Measurements from ENCODE around the gene HDLBP.
"Not testable (repeated sequence)": the region's sequence is repeated elsewhere in the genome, so short reads cannot be mapped to it uniquely, and the experiment has no call there.

HDLBP gene

DNA sequence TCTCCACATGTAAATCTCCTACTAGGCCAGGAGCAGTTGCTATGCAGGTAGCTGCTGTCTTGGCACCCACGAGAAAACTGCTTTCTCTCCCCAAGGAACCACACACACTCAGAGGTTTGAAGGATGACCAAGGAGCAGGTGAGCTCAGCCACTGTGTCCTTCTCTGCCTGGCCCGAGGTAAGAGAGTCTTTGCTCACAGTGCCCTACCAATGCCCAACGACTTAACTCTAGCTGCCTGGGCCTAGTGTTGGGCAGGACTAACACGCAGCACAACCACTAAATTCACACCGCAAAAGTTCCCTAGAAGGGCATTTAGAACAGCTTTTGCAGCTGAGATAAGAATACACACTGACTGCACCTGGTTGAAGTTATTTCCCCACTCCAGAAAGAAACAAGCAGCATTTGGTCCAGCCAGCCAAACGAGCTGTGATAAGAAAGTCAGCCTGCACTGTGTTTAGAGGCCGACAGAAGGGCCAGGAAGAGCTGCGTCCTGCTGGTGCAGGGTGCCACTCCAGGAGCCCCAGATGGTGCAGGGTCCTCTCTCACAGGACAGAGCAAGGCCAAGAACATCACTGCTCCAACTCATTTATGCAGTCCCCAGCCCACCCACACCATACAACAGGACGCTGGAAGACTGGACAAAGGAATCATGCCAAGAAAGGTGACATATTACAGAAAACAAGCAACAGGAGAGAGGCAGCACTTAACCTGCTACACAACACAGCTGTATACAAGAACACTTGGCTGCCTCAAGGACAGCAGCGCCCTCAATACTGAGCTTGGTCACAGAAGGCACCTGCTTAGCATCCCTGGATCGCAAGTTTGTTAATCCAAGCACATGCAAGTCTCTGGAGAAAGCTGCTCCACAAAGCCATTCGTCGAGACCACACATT, 12.5 kb downstream of the HDLBP start:
- no peak for DNase-seq

DNA sequence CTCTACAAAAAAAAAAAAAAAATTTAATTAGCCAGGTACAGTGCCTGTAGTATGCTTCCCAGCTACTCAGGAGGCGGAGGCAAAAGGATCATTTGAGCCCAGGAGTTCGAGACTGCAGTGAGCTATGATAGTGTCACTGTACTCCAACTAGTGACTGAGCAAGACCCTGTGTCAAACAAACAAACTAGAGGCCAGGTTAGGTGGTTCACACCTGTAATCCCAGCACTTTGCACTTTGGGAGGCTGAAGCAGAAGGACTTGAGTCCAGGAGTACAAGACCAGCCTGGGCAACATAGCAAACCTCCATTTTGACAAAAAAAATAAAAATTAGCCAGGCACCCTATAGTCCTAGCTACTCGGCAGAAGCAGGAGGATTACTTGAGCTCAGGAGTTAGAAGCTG, 13.4 kb downstream of the HDLBP start:
- DNase-seq = no peak

DNA sequence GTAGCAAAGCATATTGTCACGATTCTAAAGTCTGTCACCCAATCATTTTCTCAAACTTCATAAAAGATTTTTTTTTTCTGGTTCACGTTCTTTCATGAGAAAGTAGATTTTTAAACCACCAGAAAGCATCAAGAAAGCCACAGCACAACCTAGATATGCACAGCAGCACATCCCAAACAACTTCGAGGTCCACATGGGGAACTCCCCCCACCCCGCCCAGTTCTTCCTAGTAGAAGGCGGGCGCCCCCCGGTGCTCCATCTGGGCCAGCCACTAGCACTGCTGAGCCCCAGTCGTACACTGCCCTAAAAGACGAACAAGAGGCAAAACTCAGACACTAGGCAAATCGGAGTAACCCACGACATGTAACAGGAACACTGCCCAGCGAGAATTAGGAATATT, 15.5 kb downstream of the HDLBP start:
- no peak for DNase-seq

DNA sequence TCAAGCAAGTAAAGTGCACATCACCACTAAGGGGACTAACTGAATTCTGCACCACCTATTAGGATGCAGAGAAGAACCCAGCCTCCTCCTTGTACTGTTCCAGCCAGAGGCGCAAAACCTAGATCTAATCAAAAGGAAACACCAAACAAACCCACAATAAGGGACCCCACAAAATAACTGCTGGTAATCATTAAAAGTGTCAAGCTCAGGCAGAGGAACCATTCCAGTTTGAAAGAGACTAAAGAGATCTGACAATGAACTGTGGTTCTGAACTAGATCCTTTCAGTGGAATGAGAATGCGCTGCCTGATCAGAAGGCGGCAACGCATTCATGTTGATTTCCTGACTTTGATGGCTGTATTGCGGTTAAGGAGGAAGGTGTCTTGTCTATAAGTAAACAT, 16.8 kb downstream of the HDLBP start:
- DNase-seq = no peak

DNA sequence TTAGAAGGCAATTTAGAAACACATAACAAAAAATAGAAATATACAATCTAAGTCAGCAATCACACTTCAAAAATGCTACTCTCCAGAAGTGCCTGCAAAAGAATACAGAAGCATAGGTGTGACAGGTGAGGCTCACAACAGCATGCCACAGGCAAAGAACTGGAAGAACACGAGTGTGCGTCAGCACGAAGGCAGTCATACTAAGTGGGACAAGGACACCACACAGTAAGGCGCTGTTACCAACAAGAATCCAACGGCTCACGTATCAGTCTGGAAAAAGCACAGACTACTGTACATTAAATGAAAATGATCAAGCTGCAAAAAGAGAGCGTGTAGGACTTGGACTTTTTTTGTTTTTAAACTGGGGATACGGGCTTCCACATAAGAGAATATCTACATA, 18.7 kb downstream of the HDLBP start:
- no peak for DNase-seq

DNA sequence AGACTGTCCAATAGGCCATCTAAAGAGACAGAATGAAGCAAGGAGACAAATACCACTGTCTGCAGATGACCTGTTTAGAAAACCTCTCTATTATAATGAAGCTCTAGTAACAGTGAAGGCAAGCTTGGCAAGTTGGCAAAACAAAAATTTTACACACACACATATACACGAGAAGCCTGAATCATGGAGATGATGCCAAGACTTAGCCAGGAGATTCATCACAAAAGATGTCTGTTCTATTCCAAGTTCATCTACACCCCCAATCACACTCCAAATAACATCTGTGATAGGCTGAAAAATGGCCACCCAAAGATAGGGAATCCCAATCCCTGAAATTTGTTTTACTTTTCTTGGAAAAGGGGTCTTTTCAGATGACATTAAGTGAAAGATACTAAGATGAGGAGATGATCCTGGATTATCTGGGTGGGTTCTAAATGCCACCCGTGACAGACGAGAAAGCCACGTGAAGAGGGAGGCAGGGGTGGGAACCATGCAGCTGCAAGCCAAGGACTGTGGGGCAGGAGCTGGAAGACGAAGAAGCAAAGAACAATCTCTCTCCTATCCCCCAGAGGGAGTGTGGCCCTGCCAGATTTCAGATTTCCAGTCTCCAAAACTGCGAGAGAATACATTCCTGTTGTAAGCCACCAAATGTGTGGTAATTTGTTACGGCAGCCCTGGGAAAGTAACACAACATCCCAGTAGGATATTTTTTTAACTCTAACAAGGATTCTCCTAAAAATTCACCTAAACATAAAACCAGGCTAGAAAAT, 20.0 kb downstream of the HDLBP start:
- no peak for DNase-seq

DNA sequence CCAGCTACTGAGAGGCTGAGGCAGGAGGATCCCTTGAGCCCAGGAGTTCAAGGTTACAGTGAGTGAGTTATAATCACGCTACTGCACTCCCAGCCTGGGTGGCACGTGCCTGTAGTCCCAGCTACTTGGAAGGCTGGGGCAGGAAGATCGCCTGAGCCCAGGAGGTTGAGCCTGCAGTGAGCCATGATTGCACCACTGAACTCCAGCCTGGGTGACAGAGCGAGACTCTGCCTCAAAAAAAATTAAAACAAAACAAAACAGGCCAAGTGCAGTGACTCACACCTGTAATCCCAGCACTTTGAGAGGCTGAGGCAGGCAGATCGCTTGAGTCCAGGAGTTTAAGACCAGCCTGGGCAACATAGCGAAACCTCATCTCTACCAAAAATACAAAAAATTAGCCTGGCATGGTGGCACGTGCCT, 22.1 kb downstream of the HDLBP start:
- not testable (repeated sequence) for DNase-seq

DNA sequence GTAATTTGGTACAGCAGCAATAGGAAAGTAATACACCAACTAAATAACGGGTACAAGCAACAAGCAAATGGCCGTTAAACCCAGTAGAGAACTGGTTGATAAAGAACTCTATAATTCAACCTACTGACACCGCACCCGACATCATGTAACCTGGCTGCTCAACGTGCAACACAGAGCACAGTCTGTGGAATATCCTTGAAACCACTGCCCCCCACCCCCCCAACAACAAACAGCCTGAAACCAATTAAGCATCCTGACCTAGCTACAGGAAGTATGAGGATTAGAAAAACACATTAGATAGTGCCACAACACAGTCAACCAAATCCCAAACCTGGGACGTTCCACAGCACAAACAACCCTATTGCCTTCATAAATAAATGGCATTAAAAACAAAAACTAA, 23.5 kb downstream of the HDLBP start:
- no peak for DNase-seq

DNA sequence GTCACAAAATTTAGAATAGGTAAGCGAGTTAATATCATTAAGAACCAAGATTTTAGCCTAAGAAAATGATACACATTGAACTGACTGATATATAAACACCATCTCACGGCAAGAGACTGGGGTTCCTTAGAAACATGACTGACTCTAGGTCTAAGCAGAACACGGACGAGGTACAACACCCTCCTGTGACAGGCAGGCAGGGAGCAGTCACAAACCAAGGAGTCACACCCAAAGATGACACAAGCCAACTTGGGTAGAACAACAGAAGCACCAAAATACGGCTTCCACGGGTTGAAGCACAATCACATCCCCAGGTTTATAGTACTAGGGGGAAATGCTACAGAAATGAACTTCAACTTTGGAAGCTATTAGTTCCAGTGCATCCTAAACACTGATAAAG, 24.3 kb downstream of the HDLBP start:
- no peak for DNase-seq

DNA sequence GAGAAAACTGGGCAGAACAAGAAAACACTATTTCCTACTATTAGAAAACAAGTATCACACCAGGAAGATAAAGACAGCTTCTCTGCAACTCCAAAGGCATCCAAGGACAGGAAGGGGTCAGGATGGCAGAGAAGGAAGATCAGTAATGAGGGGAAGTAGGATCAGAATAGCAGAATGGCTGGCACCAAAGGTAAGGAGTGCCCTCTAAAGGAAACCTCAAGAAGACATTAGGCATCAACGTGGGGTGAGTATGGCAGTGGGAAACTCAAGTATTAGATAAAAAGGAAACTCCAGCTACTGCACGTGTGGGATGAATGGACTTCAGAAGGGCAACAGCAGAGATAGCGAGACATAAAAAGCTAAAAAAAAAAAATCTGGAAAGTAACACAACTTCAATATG, 25.9 kb downstream of the HDLBP start:
- DNase-seq = no peak

DNA sequence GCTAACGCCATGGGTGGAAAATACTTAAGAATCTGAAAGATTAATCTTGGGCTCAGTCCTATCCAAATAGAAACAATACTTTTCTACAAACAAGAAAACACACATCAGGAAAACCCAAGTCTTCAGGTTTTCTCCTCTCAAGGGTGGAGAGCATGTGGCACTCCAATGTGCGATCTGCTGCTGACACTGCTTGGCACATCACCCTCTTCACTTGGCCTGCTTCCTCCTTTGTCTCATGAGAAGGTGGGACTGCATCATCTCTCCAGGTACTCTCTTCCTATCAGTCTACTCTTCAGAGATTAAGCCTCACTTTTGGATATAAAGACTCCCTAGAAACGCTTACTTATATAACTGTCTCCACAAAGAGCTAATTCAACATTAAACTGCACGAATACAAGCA, 26.4 kb downstream of the HDLBP start:
- DNase-seq = no peak

DNA sequence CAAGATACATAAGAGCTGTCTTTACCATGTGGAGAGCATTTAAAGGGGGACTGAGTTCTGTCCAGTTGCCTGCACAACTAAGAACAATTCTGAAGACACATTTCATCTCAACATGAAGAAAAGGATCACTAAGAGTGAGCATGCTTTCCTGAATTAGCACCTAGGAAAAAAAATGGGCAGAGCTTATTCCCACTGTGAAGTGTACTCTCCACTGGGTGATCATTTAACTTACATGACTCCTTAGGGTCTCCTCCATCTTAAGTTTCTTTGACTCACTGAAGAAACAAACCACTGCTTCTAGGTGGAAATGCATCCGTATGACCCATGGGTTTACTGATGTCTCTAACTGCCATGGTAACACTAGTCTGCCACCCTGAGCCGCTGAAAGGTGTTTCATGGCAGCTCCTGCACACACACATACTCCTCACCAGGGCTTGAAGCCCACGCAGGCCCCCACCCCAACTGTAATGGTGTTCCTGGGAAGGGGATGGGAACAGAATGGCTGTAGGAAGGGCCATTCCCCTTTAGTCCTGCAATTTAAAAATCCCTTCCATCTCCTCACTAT, 27.1 kb downstream of the HDLBP start:
- DNase-seq = no peak

DNA sequence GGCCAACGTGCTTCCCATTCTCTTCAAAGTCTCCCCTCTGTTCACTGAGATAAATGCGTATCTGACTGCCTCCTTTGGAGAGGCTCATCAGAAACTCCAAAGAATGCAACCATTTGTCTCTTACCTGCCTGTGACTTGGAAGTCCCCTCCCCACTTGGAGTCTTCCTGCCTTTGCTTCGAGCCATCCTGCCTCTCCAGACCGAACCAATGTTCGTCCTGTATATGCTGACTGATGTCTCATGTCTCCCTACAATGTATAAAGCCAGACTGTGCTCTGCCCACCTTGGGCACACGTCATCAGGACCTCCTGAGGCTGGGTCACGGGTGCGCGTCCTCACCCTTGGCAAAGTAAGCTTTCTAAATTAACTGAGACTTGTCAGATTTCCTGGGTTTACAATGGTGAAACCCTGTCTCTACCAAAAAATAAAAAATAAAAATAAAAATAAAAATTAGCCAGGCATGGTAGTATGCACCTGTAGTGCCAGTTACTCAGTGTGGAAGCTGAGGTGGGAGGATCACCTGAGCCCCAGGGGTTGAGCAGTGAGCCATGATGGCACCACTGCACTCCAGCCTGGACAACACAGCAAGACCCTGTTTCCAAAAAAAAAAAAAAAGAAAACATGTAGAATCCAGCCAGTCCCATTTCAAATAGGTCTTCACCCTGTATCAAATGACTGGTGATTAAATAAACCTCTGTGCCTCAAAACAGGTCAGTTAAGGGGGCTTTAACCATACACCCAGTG, 29.0 kb downstream of the HDLBP start:
- no peak for DNase-seq

DNA sequence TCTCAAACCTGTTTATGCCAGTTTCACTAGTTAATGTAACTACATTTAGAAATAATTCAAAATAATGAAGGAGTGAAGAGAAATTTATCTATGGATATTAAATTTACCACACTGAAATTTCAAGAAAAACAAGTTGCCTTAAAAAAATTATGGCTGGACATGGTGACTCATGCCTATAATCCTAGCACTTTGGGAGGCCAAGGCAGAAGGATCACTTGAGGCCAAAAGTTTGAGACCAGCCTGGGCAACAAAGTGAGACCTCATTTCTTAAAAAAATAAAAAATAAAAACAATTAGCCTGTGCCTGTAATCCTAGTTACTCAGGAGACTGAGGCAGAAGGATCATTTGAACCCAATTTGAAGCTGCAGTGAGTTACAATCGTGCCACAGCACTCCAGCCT, 29.9 kb downstream of the HDLBP start:
- no peak for DNase-seq

DNA sequence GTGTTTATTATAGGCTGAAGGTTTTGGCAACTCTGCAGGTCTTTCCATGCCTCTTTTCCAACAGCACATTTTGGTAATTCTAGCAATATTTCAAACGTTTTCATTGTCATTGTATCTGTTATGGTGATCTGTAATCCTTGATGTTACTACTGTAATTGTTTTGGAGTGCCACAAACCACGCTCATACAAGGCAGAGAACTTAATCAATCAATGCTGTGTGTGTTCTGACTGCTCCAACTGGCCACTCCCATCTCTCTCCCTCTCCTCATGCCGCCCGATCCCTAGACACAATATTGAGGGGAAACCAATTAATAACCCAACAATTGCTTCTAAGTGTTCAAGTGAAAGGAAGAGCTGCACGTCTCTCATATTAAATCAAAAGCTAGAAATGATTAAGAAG, 32.9 kb downstream of the HDLBP start:
- DNase-seq = no peak

DNA sequence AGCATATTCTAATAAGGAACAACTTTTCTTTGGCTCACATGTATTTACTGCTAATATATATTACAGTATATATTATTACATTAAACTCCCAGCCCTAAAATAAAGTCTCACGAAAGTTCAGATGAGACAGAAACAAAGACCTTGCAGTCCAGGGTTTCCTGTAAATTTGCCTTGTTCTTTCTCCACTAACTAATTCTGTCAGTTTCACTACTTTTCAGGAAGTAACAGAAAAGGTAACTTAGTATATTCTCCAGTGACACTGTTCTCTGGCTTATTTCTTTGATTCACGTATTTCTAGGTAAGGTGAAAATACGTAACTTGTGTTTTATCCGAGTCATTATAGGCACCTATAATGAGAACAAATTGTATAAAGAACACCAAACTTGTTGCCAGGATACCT, 35.2 kb downstream of the HDLBP start:
- DNase-seq = no peak

DNA sequence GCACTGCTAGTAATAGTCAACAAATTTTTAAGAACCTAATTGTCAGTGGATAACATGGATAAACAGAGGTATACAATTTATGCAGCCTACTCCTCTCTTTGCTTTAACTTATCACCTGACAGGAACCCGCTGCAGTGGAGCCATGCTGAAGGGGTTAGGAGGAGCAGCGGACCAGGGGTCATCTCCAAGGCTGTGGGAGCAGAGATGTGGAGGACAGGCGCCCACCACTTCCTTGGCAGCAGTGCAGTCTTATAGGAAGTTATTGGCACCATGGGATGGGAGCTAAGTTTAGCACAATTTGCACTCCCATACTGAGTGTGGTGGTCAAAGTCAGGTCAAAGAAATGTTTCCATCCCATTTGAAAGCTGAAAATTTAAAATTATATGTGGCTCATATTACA, 35.6 kb downstream of the HDLBP start:
- DNase-seq = no peak

DNA sequence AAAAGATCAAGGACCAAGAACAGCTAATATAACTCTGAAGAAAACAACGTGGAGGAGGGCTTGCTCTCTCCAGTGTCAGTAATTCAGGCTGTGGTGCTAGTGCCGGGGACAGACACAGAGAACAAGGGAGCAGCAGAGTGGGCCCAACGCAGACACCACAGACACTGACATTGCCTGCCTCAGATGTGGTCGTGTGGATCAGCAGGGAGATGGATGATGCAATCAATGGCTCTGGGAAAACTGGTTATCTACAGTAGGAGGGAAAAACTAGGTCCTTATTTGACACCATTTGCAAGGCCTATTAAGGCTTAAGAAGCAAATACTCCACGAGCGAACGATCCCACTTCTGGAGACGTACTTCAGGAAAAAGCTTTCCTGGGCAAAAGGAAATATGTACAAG, 36.1 kb downstream of the HDLBP start:
- no peak for DNase-seq

DNA sequence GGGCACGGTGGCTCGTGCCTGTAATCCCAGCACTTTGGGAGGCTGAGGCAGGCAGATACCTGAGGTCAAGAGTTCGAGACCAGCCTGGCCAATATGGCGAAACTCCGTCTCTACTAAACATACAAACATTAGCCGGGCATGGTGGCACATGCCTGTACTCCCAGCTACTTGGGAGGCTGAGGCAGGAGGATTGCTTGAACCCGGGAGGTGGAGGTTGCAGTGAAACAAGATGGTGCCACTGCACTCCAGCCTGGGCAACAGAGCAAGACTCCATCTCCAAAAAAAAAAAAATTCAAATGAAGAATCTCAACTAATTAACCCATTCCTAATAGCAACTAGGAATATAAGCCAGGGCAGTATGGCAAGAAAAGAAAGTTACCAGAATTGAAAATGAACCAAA, 37.2 kb downstream of the HDLBP start:
- not testable (repeated sequence) for DNase-seq

DNA sequence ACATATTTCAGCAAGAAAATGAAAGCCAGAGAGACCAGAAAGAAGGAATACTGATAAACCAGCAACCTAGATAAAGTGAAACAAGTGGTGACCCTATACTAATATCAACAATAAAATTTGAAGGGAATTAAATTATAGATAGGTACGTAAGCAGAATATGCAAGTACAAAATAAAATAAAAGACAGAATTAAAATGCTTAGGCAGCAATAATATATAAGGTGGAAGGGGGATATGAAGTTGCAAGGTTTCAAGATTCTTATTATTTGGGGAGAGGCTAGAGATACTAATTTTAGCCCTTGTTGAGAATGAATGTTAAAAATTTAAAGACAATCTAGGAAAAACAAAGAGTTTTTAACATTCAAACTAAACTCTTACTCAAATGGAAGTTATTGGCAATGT, 39.6 kb downstream of the HDLBP start:
- DNase-seq = no peak

DNA sequence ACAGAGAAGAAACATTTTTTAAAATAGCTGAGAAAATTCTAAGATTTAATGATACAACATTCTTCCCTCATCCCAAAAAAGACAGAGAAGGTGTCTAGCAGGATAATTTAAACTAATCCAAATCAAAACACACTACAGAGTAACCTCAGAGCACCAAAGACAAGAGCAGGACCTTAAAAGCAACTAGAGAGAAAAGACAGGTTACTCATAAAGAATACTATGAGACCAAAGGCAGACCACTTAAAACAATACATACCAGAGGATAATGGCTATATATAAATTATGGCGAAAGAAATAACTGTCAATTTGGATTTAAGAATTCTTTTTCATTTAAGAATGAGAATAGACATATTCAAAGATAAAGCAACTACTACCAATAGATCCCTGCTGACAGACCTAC, 40.0 kb downstream of the HDLBP start:
- no peak for DNase-seq

DNA sequence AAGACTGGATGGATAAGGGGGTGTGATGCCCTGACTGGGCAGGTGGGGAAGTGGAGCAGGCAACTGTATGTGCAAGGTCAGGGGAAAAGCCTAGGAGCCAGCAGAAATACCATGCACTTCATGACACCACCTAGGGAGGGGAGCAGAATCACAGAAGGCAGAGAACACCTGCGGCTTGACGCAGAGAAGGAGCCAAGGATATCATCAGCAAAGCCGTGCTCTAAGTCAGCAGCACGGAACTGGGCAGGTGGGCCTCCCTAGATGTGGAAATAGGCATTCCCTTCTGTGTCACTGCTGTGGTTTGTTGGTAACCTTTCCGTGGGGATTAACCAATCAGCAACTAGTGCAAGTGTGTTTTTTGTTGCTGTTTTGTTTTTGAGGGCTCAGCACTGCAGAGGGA, 41.3 kb downstream of the HDLBP start:
- DNase-seq = no peak

Data from NCI-H345 (cell line).